Endodermal cell (in vitro differentiated cells): ENCODE measurements around the gene GRIA4. TPM values are rescaled to one million over a fixed set of nuclear protein-coding genes. Genes with fewer than 3 reads are reported as not detected.

Experiments used
- DNase-seq: peaks from one replicate; pipeline ENCODE4 v3.0.0-alpha.2; 2017
- H3K27ac ChIP-seq: 2 replicates; pipeline ENCODE4 v1.5.1; 2013; ENCODE audit warnings: mild to moderate bottlenecking, low read depth, low read length, moderate library complexity
- H3K27me3 ChIP-seq: 2 replicates; pipeline ENCODE4 v1.6.1; 2013; ENCODE audit warnings: mild to moderate bottlenecking, low read length, moderate library complexity; ENCODE audit not compliant: insufficient read depth, control insufficient read depth, poor library complexity, severe bottlenecking
- H3K36me3 ChIP-seq: 2 replicates; pipeline ENCODE4 v1.7.0; 2013; ENCODE audit warnings: mild to moderate bottlenecking, low read length, moderate library complexity; ENCODE audit not compliant: control insufficient read depth, insufficient read depth
- H3K4me1 ChIP-seq: one replicate; pipeline ENCODE4 v1.7.0; 2013; ENCODE audit warnings: low read length; ENCODE audit not compliant: control insufficient read depth, insufficient read depth
- H3K4me3 ChIP-seq: 2 replicates; pipeline ENCODE4 v1.5.1; 2013; ENCODE audit warnings: mild to moderate bottlenecking, low read length, moderate library complexity
- H3K9ac ChIP-seq: 2 replicates; pipeline ENCODE4 v1.6.1; 2013; ENCODE audit warnings: mild to moderate bottlenecking, low read length, moderate library complexity; ENCODE audit not compliant: poor library complexity, severe bottlenecking; ENCODE audit errors: extremely low read depth
- H3K9me3 ChIP-seq: 2 replicates; pipeline ENCODE4 v1.6.1; 2013; ENCODE audit warnings: mild to moderate bottlenecking, low read length, moderate library complexity; ENCODE audit not compliant: control insufficient read depth
- H3K27ac Mint-ChIP-seq: 2 replicates; pipeline ENCODE4 v1.8.0; 2020; ENCODE audit warnings: mixed read lengths
- H3K27me3 Mint-ChIP-seq: 2 replicates; pipeline ENCODE4 v1.8.0; 2021; ENCODE audit warnings: mild to moderate bottlenecking, mixed read lengths; ENCODE audit not compliant: insufficient read depth
- H3K36me3 Mint-ChIP-seq: 2 replicates; pipeline ENCODE4 v1.8.0; 2020; ENCODE audit warnings: low read depth, mixed read lengths
- H3K4me1 Mint-ChIP-seq: 2 replicates; pipeline ENCODE4 v1.8.0; 2020; ENCODE audit warnings: mixed read lengths
- H3K4me3 Mint-ChIP-seq: 2 replicates; pipeline ENCODE4 v1.8.0; 2020; ENCODE audit warnings: mild to moderate bottlenecking, moderate library complexity, mixed read lengths
- H3K9me3 Mint-ChIP-seq: 2 replicates; pipeline ENCODE4 v1.8.0; 2020; ENCODE audit warnings: mild to moderate bottlenecking, mixed read lengths
- WGBS, 2 experiments: methylation state at CpG; one replicate each; pipeline versions ENCODE4 v1.1.5 to v1.1.7; 2013; ENCODE audit warnings: missing lambda C conversion rate in 2 of 2, mixed read lengths in 1 of 2; ENCODE audit not compliant: insufficient coverage in 1 of 2, insufficient read length in 1 of 2; 5-methylcytosine and 5-hydroxymethylcytosine counted together
- total RNA-seq, 2 donors: library from RNA; stranded (reverse); fragmentation: NEBNext Ultra II Directional in 1 of 2; extraction: Animal tissue kit (Norgen Biotek cat#: 25700) in 1 of 2; gene quantifications; 2 replicates in 1 of 2; 3 replicates in 1 of 2; pipeline ENCODE4 v1.2.1, GENCODE V29; 2021
- TF ChIP-seq, protein P1 (sequence below): fragments of 200-600 bp; sonication (generic); conservative IDR thresholded peaks from 2 replicates; pipeline ENCODE4 v1.5.0; 2021; ENCODE audit warnings: antibody characterized with exemption, mild to moderate bottlenecking

Gene GRIA4
- total RNA-seq, 2 donors from 2014 or later = 0.18 to 0.37 TPM

DNA sequence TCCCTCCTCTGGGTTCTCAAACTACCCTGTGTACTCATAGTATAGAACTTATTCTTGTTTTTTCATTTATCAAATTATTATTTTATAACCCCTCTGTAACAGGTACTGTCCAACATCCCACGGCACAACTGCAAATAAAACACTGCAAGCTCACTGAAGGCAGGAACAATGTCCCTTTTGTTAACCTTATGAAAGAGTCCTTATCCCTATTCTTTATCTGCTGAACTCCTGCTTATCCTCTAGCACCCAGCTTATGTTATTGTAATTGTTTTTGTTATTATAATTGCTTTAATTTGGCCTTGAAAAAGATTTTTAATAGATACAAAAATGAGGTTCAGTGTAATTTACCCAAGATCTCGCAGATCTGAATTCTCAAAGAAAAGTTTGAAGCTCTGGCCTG, 281.8 kb downstream of the GRIA4 start:
- Histone ChIP-seq H3K4me1 (no peaks in the 10 kb centered on the region), H3K27ac (no peak overlapping the region), H3K4me3 (no peak overlapping the region), H3K27me3 (no peaks in the 10 kb centered on the region), H3K36me3 (no peaks in the 10 kb centered on the region), H3K9me3 (no peaks in the 10 kb centered on the region), H3K9ac (no peak overlapping the region)
- 86% methylated on average over 2 of the region's 2 CpGs; no CpG with 5 or more reads in 1 of the 2 experiments for WGBS, 2 experiments
- Mint-ChIP-seq H3K4me3 (no peak overlapping the region), H3K27me3 (no peaks in the 10 kb centered on the region), H3K27ac (no peak overlapping the region), H3K36me3 (no peaks in the 10 kb centered on the region), H3K9me3 (no peaks in the 10 kb centered on the region), H3K4me1 (peaks cover 9% of the 10 kb centered on the region)
- TF ChIP-seq, protein P1, sequence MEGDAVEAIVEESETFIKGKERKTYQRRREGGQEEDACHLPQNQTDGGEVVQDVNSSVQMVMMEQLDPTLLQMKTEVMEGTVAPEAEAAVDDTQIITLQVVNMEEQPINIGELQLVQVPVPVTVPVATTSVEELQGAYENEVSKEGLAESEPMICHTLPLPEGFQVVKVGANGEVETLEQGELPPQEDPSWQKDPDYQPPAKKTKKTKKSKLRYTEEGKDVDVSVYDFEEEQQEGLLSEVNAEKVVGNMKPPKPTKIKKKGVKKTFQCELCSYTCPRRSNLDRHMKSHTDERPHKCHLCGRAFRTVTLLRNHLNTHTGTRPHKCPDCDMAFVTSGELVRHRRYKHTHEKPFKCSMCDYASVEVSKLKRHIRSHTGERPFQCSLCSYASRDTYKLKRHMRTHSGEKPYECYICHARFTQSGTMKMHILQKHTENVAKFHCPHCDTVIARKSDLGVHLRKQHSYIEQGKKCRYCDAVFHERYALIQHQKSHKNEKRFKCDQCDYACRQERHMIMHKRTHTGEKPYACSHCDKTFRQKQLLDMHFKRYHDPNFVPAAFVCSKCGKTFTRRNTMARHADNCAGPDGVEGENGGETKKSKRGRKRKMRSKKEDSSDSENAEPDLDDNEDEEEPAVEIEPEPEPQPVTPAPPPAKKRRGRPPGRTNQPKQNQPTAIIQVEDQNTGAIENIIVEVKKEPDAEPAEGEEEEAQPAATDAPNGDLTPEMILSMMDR = no peak
- DNase-seq = no peak

DNA sequence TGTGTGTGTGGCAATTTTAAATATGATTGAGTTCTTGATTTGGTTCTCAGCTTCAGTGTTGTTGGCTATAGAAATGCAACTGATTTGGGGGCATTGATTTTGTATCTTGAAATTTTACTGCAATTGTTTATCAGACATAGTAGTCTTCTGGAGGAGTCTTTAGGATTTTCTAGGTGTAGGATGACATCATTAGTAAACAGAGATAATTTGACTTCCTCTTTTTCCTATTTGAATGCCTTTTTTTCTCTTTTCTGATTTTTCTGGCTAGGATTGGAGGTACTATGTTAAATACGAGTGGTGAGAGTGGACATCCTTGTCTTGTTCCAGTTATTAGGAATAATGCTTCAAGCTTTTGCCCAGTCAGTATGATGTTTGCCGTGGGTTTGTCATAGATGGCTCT, 287.3 kb downstream of the GRIA4 start:
- H3K27me3 Mint-ChIP-seq = no peaks in the 10 kb centered on the region
- no peaks in the 10 kb centered on the region for H3K36me3 Mint-ChIP-seq
- Histone ChIP-seq H3K4me1 (no peaks in the 10 kb centered on the region), H3K27me3 (no peaks in the 10 kb centered on the region), H3K4me3 (no peak overlapping the region), H3K36me3 (no peaks in the 10 kb centered on the region), H3K9me3 (no peaks in the 10 kb centered on the region), H3K9ac (no peak overlapping the region), H3K27ac (no peak overlapping the region)
- no peak overlapping the region for H3K4me3 Mint-ChIP-seq
- H3K4me1 Mint-ChIP-seq = no peaks in the 10 kb centered on the region
- no peak overlapping the region for H3K27ac Mint-ChIP-seq
- DNase-seq = no peak
- H3K9me3 Mint-ChIP-seq = no peaks in the 10 kb centered on the region
- WGBS, 2 experiments = 93 to 100% methylated on average over 1 to 2 of the region's 2 CpGs
- TF ChIP-seq, protein P1 = no peak

DNA sequence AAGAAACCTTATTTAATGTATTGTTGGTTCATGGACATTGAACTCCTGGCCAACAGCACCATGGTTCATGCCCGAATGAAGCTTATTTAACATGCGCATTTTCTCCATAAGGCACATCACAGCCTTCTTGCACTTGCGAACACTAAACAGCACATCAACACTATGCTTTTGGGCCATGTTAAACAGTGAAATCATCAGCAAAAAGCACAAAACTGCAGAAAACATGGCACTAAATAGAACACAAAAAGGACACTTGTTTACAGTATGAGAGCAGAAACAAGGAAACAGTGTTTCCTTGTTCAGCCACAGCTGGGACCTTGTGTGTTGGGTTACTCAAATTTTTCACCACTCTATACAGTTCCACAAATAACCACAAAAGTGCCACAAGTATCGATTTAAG, 289.9 kb downstream of the GRIA4 start:
- Histone ChIP-seq H3K36me3 (no peaks in the 10 kb centered on the region), H3K27me3 (no peaks in the 10 kb centered on the region), H3K9me3 (no peaks in the 10 kb centered on the region), H3K4me1 (no peaks in the 10 kb centered on the region), H3K9ac (no peak overlapping the region), H3K27ac (no peak overlapping the region), H3K4me3 (no peak overlapping the region)
- 83 to 95% methylated on average over 2 to 3 of the region's 4 CpGs for WGBS, 2 experiments
- Mint-ChIP-seq H3K27ac (no peak overlapping the region), H3K4me3 (no peak overlapping the region), H3K4me1 (no peaks in the 10 kb centered on the region), H3K27me3 (no peaks in the 10 kb centered on the region), H3K9me3 (no peaks in the 10 kb centered on the region), H3K36me3 (no peaks in the 10 kb centered on the region)
- no peak for DNase-seq
- TF ChIP-seq, protein P1 = no peak
